CD14-positive monocyte (primary cell): ENCODE measurements around the gene LIPT1. TPM values are rescaled to one million over a fixed set of nuclear protein-coding genes. Genes with fewer than 3 reads are reported as not detected.
A peak's percentile ranks its signal among the peaks of the same experiment; 100 is the strongest.

Source experiments
- DNase-seq, 3 donors: peaks; one replicate each; pipeline ENCODE4 v3.0.0-alpha.2; 2011 to 2022
- H2AFZ ChIP-seq: 2 replicates; pipeline ENCODE4 v1.6.0; 2012; ENCODE audit warnings: mild to moderate bottlenecking, low read depth, low read length, inconsistent platforms; ENCODE audit not compliant: insufficient read depth, poor library complexity, severe bottlenecking
- H3K27ac ChIP-seq, 2 donors: 1 replicate in 1 of 2; 2 replicates in 1 of 2; pipeline ENCODE4 v1.5.1; 2012 to 2013; ENCODE audit warnings: low read length in 2 of 2, control low read depth in 1 of 2, inconsistent platforms in 1 of 2, low read depth in 1 of 2, mild to moderate bottlenecking in 1 of 2
- H3K27me3 ChIP-seq, 2 donors: one replicate each; pipeline versions ENCODE4 v1.6.0 to v1.6.1; 2011 to 2013; ENCODE audit warnings: low read length in 2 of 2; ENCODE audit not compliant: control insufficient read depth in 2 of 2, insufficient read depth in 2 of 2
- H3K36me3 ChIP-seq, 2 donors: replicated peaks in 1 of 2; 1 replicate in 1 of 2; 2 replicates in 1 of 2; pipeline versions ENCODE4 v1.5.1 to v1.6.1; 2012 to 2013; ENCODE audit warnings: low read length in 2 of 2, control low read depth in 1 of 2, inconsistent platforms in 1 of 2, mild to moderate bottlenecking in 1 of 2; ENCODE audit not compliant: insufficient read depth in 2 of 2, control insufficient read depth in 1 of 2
- H3K4me1 ChIP-seq, 2 donors: 1 replicate in 1 of 2; 2 replicates in 1 of 2; pipeline versions ENCODE4 v1.5.1 to v1.6.1; 2012 to 2013; ENCODE audit warnings: low read length in 2 of 2, control low read depth in 1 of 2, inconsistent platforms in 1 of 2, mild to moderate bottlenecking in 1 of 2, moderate library complexity in 1 of 2; ENCODE audit not compliant: insufficient read depth in 2 of 2, control insufficient read depth in 1 of 2
- H3K4me2 ChIP-seq: replicated peaks from 2 replicates; pipeline ENCODE3; 2012; ENCODE audit warnings: low read length, moderate library complexity, mild to moderate bottlenecking; ENCODE audit not compliant: poor library complexity, severe bottlenecking; ENCODE audit errors: extremely low read depth
- H3K4me3 ChIP-seq, 3 experiments: fragments of 200-600 bp in 1 of 3; sonication (generic) in 1 of 3; replicated peaks in 1 of 3; 1 replicate in 2 of 3; 2 replicates in 1 of 3; pipeline ENCODE4 v1.5.1; 2011 to 2013; ENCODE audit warnings: low read length in 3 of 3, mild to moderate bottlenecking in 3 of 3, control low read depth in 2 of 3, low read depth in 2 of 3, inconsistent platforms in 1 of 3, moderate library complexity in 1 of 3
- H3K79me2 ChIP-seq: 2 replicates; pipeline ENCODE4 v1.6.0; 2012; ENCODE audit warnings: mild to moderate bottlenecking, control low read depth, inconsistent platforms, low read length, moderate library complexity; ENCODE audit not compliant: insufficient read depth
- H3K9ac ChIP-seq: 2 replicates; pipeline ENCODE4 v1.6.0; 2017; ENCODE audit warnings: low read length, mild to moderate bottlenecking; ENCODE audit not compliant: insufficient read depth, poor library complexity, severe bottlenecking
- H3K9me3 ChIP-seq, 2 donors: replicated peaks in 1 of 2; 1 replicate in 1 of 2; 2 replicates in 1 of 2; pipeline versions ENCODE4 v1.5.1 to v1.6.1; 2012 to 2013; ENCODE audit warnings: low read length in 2 of 2, control low read depth in 1 of 2; ENCODE audit not compliant: control insufficient read depth in 1 of 2, insufficient read depth in 1 of 2
- H4K20me1 ChIP-seq: 2 replicates; pipeline ENCODE4 v1.6.0; 2012; ENCODE audit warnings: mild to moderate bottlenecking, low read length, control low read depth, moderate library complexity; ENCODE audit not compliant: insufficient read depth
- H3K27ac Mint-ChIP-seq, 7 donors: one replicate each; pipeline ENCODE4 v1.8.0; 2020; ENCODE audit warnings: mild to moderate bottlenecking in 7 of 7, mixed read lengths in 7 of 7, moderate library complexity in 6 of 7, inconsistent platforms in 2 of 7
- H3K27me3 Mint-ChIP-seq, 3 donors: one replicate each; pipeline ENCODE4 v1.8.0; 2021 to 2022; ENCODE audit warnings: low read depth in 3 of 3, mild to moderate bottlenecking in 3 of 3, mixed read lengths in 3 of 3, moderate library complexity in 3 of 3, inconsistent platforms in 1 of 3
- H3K36me3 Mint-ChIP-seq, 2 donors: one replicate each; pipeline ENCODE4 v1.8.0; 2020; ENCODE audit warnings: mixed read lengths in 2 of 2, inconsistent platforms in 1 of 2, mild to moderate bottlenecking in 1 of 2
- H3K4me1 Mint-ChIP-seq: one replicate; pipeline ENCODE4 v1.8.0; 2020; ENCODE audit warnings: mild to moderate bottlenecking, mixed read lengths
- H3K4me3 Mint-ChIP-seq, 2 donors: one replicate each; pipeline ENCODE4 v1.8.0; 2020; ENCODE audit warnings: mild to moderate bottlenecking in 2 of 2, mixed read lengths in 2 of 2, moderate library complexity in 1 of 2
- H3K9me3 Mint-ChIP-seq, 7 donors: one replicate each; pipeline ENCODE4 v1.8.0; 2020 to 2022; ENCODE audit warnings: mixed read lengths in 7 of 7, mild to moderate bottlenecking in 6 of 7, moderate library complexity in 6 of 7, inconsistent platforms in 2 of 7
- CTCF ChIP-seq: fragments of 200-600 bp; IDR thresholded peaks from one replicate; pipeline ENCODE4 v1.8.0; 2022; ENCODE audit warnings: antibody characterized with exemption, mild to moderate bottlenecking
- WGBS: methylation state at CpG from one replicate; pipeline ENCODE4 v1.1.5; 2013; ENCODE audit warnings: missing lambda C conversion rate; ENCODE audit not compliant: insufficient coverage; 5-methylcytosine and 5-hydroxymethylcytosine counted together
- intact Hi-C, 2 donors: fragments of 100-400 bp; cut with micrococcal nuclease; formaldehyde crosslinking; loops; one replicate each; pipeline versions ENCODE4 v1.15.0 to v1.15.1; 2023
- polyA plus RNA-seq, 3 donors: library from polyadenylated mRNA; depleted of rRNA in 1 of 3; unstranded in 2 of 3; stranded (reverse) in 1 of 3; fragments of 300-500 nt in 2 of 3; fragments of >200 nt in 1 of 3; fragmentation: Illumina TruSeq in 2 of 3; gene quantifications; 1 replicate in 2 of 3; 2 replicates in 1 of 3; pipeline ENCODE4 v1.2.3, GENCODE V29; 2012 to 2021

Gene LIPT1
- polyA plus RNA-seq, 3 donors = 6.1 to 8.2 (median 7.5) TPM

- Histone ChIP-seq H3K4me2 (no peak overlapping the region), H2AFZ (no peak overlapping the region), H3K27ac (no peak overlapping the region), H3K9ac (no peak overlapping the region), H3K27me3 (no peaks in the 10 kb centered on the region), H3K36me3 (peaks cover 55 to 86% of the 10 kb centered on the region in 2 donors), H3K9me3 (no peaks in the 10 kb centered on the region), H3K79me2 (peaks cover 3% of the 10 kb centered on the region), H3K4me3 (no peak overlapping the region), H3K4me1 (no peaks in the 10 kb centered on the region), H4K20me1 (peaks cover 7% of the 10 kb centered on the region)
- Mint-ChIP-seq H3K4me1 (no peaks in the 10 kb centered on the region), H3K9me3 (no peaks in the 10 kb centered on the region), H3K4me3 (no peak overlapping the region), H3K27me3 (no peaks in the 10 kb centered on the region), H3K27ac (peak overlapping the region in 1 of 7 donors; percentile 24), H3K36me3 (peaks cover 62 to 77% of the 10 kb centered on the region in 2 donors)
- TF ChIP-seq CTCF = no peak
- 100% methylated on average over 1 of the region's 5 CpGs for WGBS
- DNase-seq = no peak
- intact Hi-C loops = no loop called here
Measured at GRCh38 chr2:99166218-99166617, 11.5 kb downstream of the LIPT1 start.

- Histone ChIP-seq H3K36me3 (peaks cover 73 to 90% of the 10 kb centered on the region in 2 donors), H3K4me3 (no peak overlapping the region), H3K27me3 (no peaks in the 10 kb centered on the region), H2AFZ (no peak overlapping the region), H4K20me1 (peaks cover 25% of the 10 kb centered on the region), H3K9ac (no peak overlapping the region), H3K79me2 (peaks cover 16% of the 10 kb centered on the region), H3K4me2 (no peak overlapping the region), H3K4me1 (no peaks in the 10 kb centered on the region), H3K9me3 (no peaks in the 10 kb centered on the region), H3K27ac (no peak overlapping the region)
- Mint-ChIP-seq H3K4me3 (no peak overlapping the region), H3K4me1 (no peaks in the 10 kb centered on the region), H3K27ac (no peak overlapping the region), H3K36me3 (peaks cover 73 to 84% of the 10 kb centered on the region in 2 donors), H3K27me3 (no peaks in the 10 kb centered on the region), H3K9me3 (no peaks in the 10 kb centered on the region)
- 71% methylated on average over 1 of the region's 1 CpG for WGBS
- no peak for TF ChIP-seq CTCF
- no peak for DNase-seq
- intact Hi-C loops = no loop called here
Measured at GRCh38 chr2:99169534-99169933, 14.8 kb downstream of the LIPT1 start.
